ENCODE results near the gene RHOV. TPM values are rescaled to one million over a fixed set of nuclear protein-coding genes. Genes with fewer than 3 reads are reported as not detected.
A peak's percentile ranks its signal among the peaks of the same experiment; 100 is the strongest.

The RHOV gene
- total RNA-seq, 1 donor from 2014 or later = 1.8 TPM

DNA sequence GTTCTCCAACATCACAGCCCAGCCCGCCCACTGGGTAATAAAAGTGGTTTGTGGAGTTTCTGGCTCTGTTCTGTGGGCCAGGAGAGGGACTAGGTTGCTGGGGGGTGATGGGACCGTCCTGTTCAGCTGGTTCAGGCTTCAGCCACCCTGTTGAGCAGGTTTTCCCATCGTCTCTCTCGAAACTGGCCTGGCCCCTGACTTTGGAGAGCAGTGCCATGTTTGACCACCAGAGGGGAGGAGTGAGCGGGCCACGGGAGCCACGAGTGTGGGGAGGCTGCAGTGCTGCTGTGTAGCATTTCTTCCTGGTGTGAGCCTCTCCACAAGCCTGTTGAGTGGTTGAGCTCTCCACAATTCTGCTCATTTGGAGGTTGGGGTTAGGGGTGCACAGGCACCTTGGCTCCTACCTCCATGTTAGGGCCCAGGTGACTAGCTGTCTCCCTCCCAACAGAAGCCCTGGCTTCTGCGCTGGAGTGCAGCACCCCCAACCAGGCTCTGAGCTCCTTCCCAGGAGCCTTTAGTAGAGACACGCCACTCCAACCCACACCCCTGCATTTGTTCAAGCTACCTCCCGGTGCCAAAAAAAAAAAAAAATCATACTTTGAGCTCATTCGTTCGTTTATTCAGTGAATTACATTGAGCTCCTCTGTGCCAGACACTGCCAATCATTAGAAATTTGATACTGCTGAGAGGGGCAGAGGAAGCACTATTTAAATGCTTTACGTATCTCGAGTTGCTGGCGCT lies 16.3 kb downstream of the RHOV start:
- Mint-ChIP-seq H3K9me3 (ENCODE audit: unreplicated experiment) (peaks cover 4% of the 10 kb centered on the region), H3K4me3 (ENCODE audit: unreplicated experiment) (no peak overlapping the region), H3K27ac (ENCODE audit: unreplicated experiment) (no peak overlapping the region), H3K4me1 (ENCODE audit: low read depth, unreplicated experiment) (peaks cover 1% of the 10 kb centered on the region), H3K36me3 (ENCODE audit: unreplicated experiment) (no peaks in the 10 kb centered on the region), H3K27me3 (ENCODE audit: unreplicated experiment) (peaks cover 2% of the 10 kb centered on the region)
- DNase-seq = peak; percentile 90
- TF ChIP-seq, protein P1, sequence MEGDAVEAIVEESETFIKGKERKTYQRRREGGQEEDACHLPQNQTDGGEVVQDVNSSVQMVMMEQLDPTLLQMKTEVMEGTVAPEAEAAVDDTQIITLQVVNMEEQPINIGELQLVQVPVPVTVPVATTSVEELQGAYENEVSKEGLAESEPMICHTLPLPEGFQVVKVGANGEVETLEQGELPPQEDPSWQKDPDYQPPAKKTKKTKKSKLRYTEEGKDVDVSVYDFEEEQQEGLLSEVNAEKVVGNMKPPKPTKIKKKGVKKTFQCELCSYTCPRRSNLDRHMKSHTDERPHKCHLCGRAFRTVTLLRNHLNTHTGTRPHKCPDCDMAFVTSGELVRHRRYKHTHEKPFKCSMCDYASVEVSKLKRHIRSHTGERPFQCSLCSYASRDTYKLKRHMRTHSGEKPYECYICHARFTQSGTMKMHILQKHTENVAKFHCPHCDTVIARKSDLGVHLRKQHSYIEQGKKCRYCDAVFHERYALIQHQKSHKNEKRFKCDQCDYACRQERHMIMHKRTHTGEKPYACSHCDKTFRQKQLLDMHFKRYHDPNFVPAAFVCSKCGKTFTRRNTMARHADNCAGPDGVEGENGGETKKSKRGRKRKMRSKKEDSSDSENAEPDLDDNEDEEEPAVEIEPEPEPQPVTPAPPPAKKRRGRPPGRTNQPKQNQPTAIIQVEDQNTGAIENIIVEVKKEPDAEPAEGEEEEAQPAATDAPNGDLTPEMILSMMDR (IDR thresholded peaks at IDR 0.05; ENCODE audit: partially characterized antibody, unreplicated experiment) = peak; percentile 92

DNA sequence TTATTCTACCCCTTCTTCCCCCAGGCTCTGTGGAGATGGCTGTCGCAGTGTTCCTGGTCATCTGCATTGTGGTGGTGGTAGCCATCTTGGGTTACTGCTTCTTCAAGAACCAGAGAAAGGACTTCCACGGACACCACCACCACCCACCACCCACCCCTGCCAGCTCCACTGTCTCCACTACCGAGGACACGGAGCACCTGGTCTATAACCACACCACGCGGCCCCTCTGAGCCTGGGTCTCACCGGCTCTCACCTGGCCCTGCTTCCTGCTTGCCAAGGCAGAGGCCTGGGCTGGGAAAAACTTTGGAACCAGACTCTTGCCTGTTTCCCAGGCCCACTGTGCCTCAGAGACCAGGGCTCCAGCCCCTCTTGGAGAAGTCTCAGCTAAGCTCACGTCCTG lies 17.3 kb downstream of the RHOV start:
- Mint-ChIP-seq H3K27ac (ENCODE audit: unreplicated experiment) (no peak overlapping the region), H3K4me3 (ENCODE audit: unreplicated experiment) (no peak overlapping the region), H3K36me3 (ENCODE audit: unreplicated experiment) (no peaks in the 10 kb centered on the region), H3K9me3 (ENCODE audit: unreplicated experiment) (peaks cover 4% of the 10 kb centered on the region), H3K4me1 (ENCODE audit: low read depth, unreplicated experiment) (no peaks in the 10 kb centered on the region), H3K27me3 (ENCODE audit: unreplicated experiment) (peaks cover 5% of the 10 kb centered on the region)
- DNase-seq = no peak
- TF ChIP-seq, protein P1 (IDR thresholded peaks at IDR 0.05; ENCODE audit: partially characterized antibody, unreplicated experiment) = no peak

DNA sequence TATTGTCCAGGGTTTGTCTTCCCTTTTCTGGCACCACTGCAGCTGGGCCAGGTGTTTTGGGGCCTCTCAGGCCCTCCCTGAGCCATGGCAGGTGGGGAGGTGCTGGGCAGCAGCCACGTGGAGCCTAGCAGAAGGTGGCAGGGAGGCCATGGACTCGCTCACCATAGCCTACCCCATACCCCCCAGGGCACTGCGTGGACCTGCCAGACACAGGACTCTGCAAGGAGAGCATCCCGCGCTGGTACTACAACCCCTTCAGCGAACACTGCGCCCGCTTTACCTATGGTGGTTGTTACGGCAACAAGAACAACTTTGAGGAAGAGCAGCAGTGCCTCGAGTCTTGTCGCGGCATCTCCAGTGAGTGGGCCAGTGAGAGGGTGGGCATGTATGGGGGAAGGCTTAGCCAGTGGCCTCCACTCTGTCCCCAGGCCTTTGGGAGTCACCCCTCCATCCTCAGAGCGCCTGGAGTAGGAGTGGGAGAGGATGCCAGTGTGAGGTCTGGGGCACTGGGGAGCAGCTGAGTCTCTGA lies 18.3 kb downstream of the RHOV start:
- Mint-ChIP-seq H3K27ac (ENCODE audit: unreplicated experiment) (no peak overlapping the region), H3K4me3 (ENCODE audit: unreplicated experiment) (no peak overlapping the region), H3K36me3 (ENCODE audit: unreplicated experiment) (no peaks in the 10 kb centered on the region), H3K4me1 (ENCODE audit: low read depth, unreplicated experiment) (no peaks in the 10 kb centered on the region), H3K27me3 (ENCODE audit: unreplicated experiment) (peaks cover 5% of the 10 kb centered on the region), H3K9me3 (ENCODE audit: unreplicated experiment) (peaks cover 4% of the 10 kb centered on the region)
- no peak for DNase-seq
- TF ChIP-seq, protein P1 (IDR thresholded peaks at IDR 0.05; ENCODE audit: partially characterized antibody, unreplicated experiment) = no peak

DNA sequence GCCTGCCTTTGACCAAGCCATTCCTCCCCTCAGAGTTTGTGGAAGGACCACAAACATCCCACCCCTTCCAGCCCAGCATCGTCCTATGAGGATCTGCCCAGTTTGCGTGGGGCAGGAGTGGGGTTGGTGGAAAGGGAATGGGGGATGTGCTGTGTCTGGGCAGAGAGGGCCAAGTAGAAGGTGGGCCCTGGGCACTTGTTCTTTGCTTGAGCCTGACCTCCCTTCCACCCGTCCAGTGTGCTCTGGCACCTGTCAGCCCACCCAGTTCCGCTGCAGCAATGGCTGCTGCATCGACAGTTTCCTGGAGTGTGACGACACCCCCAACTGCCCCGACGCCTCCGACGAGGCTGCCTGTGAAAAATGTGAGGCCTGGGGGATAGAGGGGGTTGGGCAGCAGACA lies 19.9 kb downstream of the RHOV start:
- Mint-ChIP-seq H3K9me3 (ENCODE audit: unreplicated experiment) (peaks cover 2% of the 10 kb centered on the region), H3K4me3 (ENCODE audit: unreplicated experiment) (no peak overlapping the region), H3K4me1 (ENCODE audit: low read depth, unreplicated experiment) (peaks cover 2% of the 10 kb centered on the region), H3K27ac (ENCODE audit: unreplicated experiment) (no peak overlapping the region), H3K36me3 (ENCODE audit: unreplicated experiment) (no peaks in the 10 kb centered on the region), H3K27me3 (ENCODE audit: unreplicated experiment) (peaks cover 5% of the 10 kb centered on the region)
- no peak for DNase-seq
- TF ChIP-seq, protein P1 (IDR thresholded peaks at IDR 0.05; ENCODE audit: partially characterized antibody, unreplicated experiment) = no peak

DNA sequence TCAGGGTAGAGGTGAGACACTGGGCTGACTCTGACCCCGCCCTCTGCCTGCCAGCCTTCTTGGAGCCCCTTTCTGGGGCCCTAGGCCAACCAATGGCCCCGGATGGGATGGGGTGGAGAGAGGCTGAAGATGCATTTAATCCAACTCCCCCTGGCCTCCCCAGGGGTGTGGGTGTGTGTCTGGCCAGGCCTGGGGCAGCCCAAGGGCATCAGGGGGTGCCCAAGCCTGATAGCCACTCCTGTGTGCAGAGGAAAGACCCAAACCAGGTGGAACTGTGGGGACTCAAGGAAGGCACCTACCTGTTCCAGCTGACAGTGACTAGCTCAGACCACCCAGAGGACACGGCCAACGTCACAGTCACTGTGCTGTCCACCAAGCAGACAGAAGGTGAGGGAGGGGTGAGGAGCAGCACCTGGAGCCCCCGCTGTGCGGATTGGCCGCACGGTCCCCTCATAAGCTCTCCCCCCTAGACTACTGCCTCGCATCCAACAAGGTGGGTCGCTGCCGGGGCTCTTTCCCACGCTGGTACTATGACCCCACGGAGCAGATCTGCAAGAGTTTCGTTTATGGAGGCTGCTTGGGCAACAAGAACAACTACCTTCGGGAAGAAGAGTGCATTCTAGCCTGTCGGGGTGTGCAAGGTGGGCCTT lies 20.7 kb downstream of the RHOV start:
- DNase-seq = no peak
- TF ChIP-seq, protein P1 (IDR thresholded peaks at IDR 0.05; ENCODE audit: partially characterized antibody, unreplicated experiment) = no peak
- Mint-ChIP-seq H3K4me1 (ENCODE audit: low read depth, unreplicated experiment) (peaks cover 2% of the 10 kb centered on the region), H3K27me3 (ENCODE audit: unreplicated experiment) (peaks cover 5% of the 10 kb centered on the region), H3K4me3 (ENCODE audit: unreplicated experiment) (no peak overlapping the region), H3K36me3 (ENCODE audit: unreplicated experiment) (no peaks in the 10 kb centered on the region), H3K9me3 (ENCODE audit: unreplicated experiment) (peaks cover 2% of the 10 kb centered on the region), H3K27ac (ENCODE audit: unreplicated experiment) (no peak overlapping the region)
